22Rv1 (cell line): ENCODE data around the gene PRKX.
"Not testable (repeated sequence)": the region's sequence is repeated elsewhere in the genome, so short reads cannot be mapped to it uniquely, and the experiment has no call there.

ENCODE experiments used
- H3K27ac ChIP-seq: fragments of 450-650 bp; 2 replicates; pipeline ENCODE4 v1.5.1; 2017
- CTCF ChIP-seq: fragments of 450-650 bp; IDR thresholded peaks from 2 replicates; pipeline ENCODE4 v1.5.1; 2017; ENCODE audit warnings: mild to moderate bottlenecking
- ZFX ChIP-seq: fragments of 450-650 bp; IDR thresholded peaks from 2 replicates; pipeline ENCODE4 v1.6.1; 2017; ENCODE audit warnings: antibody characterized with exemption, borderline replicate concordance

Gene PRKX

GRCh38 chrX:3651277-3651676 lies 62.2 kb downstream of the PRKX start:
- no peak overlapping the region for H3K27ac ChIP-seq
- TF ChIP-seq ZFX (no peak), CTCF (peak; percentile 65)

- TF ChIP-seq ZFX (no peak), CTCF (no peak)
- no peak overlapping the region for H3K27ac ChIP-seq
These were observed 65.4 kb downstream of the PRKX start for GRCh38 chrX:3648084-3648483.

- H3K27ac ChIP-seq: not testable (repeated sequence)
These were observed 73.4 kb downstream of the PRKX start for GRCh38 chrX:3639858-3640631.

- no peak overlapping the region for H3K27ac ChIP-seq
- TF ChIP-seq ZFX (no peak), CTCF (no peak)
These were observed 74.2 kb downstream of the PRKX start for GRCh38 chrX:3639236-3639635.

- H3K27ac ChIP-seq: no peak overlapping the region
- TF ChIP-seq CTCF (peak; percentile 66), ZFX (no peak)
These were observed 75.1 kb downstream of the PRKX start for GRCh38 chrX:3638280-3638873.

- TF ChIP-seq ZFX (no peak), CTCF (no peak)
- no peak overlapping the region for H3K27ac ChIP-seq
These were observed 76.6 kb downstream of the PRKX start for GRCh38 chrX:3636803-3637202.

GRCh38 chrX:3631196-3631595 lies 82.3 kb downstream of the PRKX start:
- no peak for TF ChIP-seq CTCF
- no peak for TF ChIP-seq ZFX
- H3K27ac ChIP-seq: no peak overlapping the region

- H3K27ac ChIP-seq: no peak overlapping the region
- TF ChIP-seq ZFX: no peak
These were observed 85.9 kb downstream of the PRKX start for GRCh38 chrX:3627594-3627993.
